ENCODE measurements around the gene PHC2.

DNA sequence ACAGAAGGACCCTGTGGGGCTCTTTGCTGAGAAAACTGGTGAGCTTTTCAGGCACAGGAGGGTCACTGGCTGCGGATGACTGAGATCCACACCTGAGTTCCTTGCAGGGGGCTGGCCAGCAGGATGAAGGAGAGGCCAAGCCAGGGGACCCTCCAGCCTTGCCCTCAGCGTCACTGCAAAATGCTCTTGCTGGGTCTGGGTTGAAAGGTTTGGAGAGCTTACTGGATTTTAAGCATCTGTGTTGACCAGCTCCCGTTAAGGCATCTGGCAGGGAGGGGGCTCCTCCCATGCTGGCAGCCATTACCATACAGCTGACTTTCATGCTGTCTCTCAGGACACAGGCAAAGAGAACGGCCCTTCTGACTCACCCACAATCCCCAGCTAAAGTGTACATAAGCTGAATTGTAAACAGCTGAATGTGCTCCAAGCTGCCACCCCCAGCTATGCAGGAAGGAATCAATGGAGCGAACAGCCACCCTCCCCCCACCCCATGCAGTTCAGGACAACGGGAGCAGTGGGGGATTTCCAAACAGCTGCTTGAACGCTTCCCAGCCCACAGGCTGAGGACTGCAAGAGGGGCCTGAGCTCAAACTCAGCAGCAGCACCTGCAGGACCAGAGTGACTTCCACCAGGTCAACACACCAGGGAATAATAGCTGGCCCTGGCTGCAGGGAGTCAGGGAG, 88.7 kb downstream of the PHC2 start:
- TF ChIP-seq, protein P1, sequence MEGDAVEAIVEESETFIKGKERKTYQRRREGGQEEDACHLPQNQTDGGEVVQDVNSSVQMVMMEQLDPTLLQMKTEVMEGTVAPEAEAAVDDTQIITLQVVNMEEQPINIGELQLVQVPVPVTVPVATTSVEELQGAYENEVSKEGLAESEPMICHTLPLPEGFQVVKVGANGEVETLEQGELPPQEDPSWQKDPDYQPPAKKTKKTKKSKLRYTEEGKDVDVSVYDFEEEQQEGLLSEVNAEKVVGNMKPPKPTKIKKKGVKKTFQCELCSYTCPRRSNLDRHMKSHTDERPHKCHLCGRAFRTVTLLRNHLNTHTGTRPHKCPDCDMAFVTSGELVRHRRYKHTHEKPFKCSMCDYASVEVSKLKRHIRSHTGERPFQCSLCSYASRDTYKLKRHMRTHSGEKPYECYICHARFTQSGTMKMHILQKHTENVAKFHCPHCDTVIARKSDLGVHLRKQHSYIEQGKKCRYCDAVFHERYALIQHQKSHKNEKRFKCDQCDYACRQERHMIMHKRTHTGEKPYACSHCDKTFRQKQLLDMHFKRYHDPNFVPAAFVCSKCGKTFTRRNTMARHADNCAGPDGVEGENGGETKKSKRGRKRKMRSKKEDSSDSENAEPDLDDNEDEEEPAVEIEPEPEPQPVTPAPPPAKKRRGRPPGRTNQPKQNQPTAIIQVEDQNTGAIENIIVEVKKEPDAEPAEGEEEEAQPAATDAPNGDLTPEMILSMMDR (optimal IDR thresholded peaks at IDR 0.05 in 1 of 3, IDR thresholded peaks at IDR 0.05 in 1 of 3, conservative IDR thresholded peaks at IDR 0.05 in 1 of 3; ENCODE audit: extremely low read depth in 1 of 3, insufficient read depth in 2 of 3, low read length in 3 of 3) = no peak
- TF ChIP-seq EZH2 (IDR thresholded peaks at IDR 0.05; ENCODE audit: low read length) = no peak
